Activated naive CD4-positive, alpha-beta T cell treated with Interleukin-2 at 50 U/mL for 16 hours (primary cell): ENCODE results near the gene SLC8A3.
A peak's percentile ranks its signal among the peaks of the same experiment; 100 is the strongest.
"Not testable (repeated sequence)": the region's sequence is repeated elsewhere in the genome, so short reads cannot be mapped to it uniquely, and the experiment has no call there.

Experiments used
- DNase-seq: peaks from one replicate; pipeline ENCODE4 v3.0.0-alpha.2; 2020

The SLC8A3 gene, protein sequence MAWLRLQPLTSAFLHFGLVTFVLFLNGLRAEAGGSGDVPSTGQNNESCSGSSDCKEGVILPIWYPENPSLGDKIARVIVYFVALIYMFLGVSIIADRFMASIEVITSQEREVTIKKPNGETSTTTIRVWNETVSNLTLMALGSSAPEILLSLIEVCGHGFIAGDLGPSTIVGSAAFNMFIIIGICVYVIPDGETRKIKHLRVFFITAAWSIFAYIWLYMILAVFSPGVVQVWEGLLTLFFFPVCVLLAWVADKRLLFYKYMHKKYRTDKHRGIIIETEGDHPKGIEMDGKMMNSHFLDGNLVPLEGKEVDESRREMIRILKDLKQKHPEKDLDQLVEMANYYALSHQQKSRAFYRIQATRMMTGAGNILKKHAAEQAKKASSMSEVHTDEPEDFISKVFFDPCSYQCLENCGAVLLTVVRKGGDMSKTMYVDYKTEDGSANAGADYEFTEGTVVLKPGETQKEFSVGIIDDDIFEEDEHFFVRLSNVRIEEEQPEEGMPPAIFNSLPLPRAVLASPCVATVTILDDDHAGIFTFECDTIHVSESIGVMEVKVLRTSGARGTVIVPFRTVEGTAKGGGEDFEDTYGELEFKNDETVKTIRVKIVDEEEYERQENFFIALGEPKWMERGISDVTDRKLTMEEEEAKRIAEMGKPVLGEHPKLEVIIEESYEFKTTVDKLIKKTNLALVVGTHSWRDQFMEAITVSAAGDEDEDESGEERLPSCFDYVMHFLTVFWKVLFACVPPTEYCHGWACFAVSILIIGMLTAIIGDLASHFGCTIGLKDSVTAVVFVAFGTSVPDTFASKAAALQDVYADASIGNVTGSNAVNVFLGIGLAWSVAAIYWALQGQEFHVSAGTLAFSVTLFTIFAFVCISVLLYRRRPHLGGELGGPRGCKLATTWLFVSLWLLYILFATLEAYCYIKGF

DNA sequence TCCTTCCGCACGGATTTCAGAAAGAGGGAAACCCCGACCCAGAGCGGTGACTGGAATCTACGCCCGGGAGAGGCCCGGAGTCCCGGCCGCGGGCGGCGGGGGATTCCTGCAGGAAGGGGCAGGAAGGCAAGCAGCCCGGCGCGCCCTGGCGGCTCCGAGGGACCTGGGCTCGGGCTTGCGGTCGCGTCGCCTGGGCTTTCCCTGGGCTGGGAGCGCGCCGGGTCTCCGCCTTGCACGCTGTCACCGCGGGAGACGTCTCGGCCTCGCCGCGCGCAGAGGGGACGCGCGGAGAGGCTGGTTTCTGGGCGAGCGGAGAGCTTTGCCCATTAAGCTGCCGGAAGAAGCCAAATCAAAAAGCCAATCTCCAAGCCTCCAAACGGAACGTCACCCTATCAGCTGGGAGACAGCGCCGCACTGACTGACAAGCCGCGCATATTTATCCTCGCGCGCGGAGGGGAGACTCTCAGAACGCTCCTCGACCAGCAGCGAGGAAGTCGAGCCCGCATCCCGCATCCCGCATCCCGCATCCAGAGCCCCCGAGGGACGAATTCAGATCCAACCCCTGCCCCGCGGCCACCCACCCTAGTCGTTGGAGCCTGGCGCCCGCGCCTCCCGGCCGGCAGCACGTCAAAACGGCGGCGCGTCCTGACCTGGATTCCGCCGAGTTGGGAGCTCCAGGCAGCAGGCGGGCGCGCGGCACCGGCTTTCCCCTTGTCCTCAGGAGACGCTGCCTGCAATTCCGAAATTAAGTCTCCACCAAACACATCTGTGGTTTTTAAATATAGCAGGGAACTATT is at the start of gene SLC8A3:
TSS of gene SLC8A3 (minus strand) at position 293 of the 797 bp plus-strand sequence. CDS start 20,529 bp downstream, outside the sequence.
- DNase-seq, result no peak

DNA sequence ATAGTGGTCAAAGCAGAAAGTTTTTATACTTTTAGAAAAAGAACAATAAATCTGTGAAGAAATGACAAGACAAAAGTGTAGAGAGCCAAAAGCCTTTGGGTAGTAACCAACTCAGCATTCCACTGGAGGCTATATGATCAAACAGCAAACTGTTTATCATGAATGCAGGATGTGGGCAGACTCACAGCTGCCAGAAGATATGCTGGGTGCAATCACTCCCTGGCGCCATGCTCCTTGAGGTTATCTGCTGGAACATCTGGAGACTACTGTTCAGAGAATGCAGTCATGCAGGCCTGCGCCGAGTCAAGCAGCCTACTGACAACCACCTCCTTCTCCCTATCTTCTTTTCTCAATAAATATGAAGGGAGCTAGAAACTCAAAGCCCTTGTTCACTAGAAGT is 49.0 kb upstream of the SLC8A3 start:
- no peak for DNase-seq

DNA sequence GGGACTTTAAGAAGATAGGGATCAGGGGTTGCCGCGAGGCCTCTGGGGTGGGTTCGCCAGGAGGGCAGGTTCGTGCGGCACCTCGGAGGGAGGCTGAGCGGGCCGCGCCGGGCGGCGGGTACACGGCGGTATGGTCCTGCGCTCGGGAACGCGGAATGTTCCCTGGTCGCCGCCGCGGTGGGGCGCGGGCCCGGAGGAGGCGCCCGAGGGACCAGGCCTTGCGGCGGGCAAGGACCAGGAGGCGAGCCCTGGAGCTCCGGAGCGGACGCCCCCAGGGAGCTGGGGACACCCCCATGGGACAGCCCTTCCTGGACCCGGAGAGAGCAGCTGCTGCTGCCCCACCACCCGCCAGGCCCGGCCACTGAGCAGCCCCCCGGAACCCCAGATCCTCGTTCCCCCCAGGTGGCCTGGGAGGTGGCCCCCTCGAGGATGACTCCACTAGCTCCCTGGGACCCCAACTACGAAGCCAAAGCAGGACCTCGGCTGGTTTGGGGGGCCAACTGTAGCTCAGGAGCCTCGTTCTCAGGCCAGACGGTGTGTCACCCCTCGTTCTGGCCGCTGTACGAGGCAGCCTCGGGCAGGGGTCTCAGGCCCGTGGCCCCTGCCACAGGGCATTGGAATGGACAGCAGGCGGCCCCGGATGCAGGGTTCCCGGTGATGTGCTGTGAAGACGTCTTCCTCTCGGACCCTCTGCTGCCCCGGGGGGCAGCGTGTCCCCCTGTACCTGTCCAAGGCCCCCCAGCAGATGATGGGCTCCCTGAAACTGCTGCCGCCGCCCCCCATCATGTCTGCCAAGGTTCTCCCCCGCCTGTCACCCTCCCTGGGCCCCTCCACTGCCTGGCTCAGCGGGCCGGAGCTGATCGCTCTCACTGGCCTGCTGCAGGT is 45.6 kb upstream of the SLC8A3 start:
- DNase-seq, result no peak

DNA sequence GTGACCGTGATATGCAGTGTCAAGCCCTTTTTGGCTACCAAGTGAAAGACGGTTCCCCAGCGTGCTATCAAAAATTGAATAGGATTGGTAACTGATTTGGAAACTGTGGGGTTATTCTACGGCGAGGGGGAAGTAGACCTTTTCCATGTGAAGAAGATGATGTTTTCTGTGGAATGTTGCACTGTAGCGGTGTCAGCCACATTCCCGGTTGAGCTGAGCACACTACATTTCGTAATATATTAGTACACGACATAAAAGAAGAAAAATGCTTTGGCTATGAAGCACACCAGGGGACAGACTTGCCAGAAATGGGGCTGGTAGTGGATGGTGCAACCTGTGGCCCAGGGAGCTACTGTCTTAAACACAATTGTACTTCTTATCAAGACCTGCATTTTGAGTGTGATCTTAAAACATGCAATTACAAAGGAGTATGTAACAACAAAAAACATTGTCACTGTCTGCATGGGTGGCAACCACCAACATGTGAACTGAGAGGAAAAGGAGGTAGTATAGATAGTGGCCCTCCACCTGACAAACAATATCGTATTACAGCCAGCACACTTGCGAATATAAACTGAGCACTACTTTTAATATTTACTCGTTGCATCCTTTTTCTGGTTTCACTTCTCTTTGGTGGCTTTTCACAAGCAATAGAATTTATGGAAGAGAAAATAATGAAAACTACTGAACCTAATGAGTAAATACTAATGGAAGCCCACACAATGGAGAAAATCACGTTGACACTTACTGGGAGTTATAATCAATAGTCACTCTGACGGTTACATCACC is 43.2 kb upstream of the SLC8A3 start:
- DNase-seq, result not testable (repeated sequence)

DNA sequence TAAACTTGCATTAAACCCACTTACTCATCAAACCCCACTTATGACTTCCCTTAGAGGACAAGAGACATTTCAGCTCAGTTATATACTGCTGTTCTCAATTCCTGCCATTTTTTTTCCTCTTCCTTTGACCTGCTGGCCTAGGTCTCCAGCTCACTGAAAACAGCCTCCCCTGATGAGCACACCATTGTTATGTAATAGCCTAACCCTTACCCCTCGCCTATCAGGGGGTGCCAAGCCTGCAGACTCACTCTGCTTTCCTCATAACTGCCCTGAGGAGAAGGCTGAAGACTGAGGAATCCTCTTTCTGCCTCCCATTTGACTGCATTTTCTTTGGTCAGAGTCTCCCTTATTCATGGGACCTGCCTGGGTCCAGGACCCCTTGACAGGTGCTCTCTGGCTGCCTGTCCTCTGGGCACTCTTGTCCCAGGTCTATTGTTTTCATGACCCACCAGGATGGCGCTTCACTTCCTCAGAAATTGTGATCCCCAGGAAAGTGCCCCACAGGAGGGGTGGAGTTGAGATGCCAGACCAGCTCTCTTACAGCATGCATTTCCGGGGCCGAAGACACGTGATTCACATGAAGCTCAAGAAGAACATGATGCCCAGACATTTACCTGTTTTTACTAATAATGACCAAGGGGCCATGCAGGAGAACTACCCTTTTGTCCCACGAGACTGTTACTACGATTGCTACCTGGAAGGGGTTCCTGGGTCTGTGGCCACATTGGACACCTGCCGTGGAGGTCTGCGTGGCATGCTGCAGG is 41.3 kb upstream of the SLC8A3 start:
- DNase-seq, result not testable (repeated sequence)

DNA sequence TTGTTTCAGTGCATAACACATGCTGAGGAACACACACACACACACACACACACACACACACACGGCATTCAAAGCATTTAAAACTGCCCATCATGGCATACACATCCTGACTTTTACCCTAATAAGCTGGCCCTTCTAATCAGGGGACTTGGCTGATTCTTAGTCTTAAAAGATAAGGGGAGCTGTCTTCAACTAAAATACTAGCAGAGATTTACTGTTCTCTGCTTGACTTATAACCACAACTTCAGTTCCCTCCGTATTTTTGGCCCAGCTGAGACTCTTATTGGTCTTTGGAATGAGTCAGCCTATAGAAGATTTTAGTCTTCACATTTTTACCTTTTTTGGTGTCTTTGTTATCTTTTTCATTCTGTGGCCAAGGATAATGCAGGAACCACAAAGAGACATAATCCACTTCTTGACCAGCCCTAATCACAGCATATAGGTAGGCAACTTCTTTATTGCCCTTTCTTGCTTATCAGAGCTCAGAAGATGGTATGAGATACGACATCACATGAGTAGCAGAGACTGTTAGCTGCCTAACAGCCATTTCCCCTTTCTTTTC is 25.1 kb upstream of the SLC8A3 start:
- DNase-seq, result no peak

DNA sequence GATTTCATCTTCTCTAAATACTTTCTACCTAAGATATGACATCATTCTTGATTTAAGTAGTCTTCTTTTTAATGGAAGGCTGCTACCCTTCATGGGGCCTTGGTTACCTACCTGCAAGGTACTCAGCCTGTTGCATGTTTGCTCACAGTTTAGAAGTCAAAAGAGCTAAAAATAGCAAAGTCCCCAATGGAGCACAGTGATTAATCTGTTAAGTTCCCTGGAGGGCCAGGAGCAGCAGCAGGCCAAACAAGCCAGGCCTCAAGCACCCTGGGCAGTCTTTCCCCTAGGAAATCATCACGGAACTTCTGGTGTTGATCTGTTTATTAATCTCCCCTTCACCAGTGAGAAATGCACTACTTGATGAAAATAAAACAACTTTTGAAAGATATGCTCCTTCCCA is 24.0 kb upstream of the SLC8A3 start:
- DNase-seq, result no peak

DNA sequence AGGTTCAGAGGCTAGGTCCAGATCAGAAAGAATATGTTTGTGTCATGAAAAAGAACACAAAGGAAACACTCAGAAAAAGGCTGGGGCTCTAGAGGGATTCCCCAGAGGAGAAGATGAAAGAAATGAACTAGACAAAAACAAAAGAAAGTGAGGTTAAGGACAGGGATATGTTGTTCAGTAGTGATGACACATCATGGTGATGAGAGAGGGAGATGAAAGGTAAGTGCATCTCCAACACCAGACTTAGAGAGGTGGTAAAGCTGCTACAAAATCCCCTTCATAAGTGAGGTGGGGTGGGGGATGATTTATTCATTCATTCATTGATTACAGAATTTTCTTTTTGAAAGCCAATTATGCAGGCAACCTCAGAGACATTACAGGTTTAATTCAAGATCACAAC is 19.6 kb upstream of the SLC8A3 start:
- DNase-seq, result no peak

DNA sequence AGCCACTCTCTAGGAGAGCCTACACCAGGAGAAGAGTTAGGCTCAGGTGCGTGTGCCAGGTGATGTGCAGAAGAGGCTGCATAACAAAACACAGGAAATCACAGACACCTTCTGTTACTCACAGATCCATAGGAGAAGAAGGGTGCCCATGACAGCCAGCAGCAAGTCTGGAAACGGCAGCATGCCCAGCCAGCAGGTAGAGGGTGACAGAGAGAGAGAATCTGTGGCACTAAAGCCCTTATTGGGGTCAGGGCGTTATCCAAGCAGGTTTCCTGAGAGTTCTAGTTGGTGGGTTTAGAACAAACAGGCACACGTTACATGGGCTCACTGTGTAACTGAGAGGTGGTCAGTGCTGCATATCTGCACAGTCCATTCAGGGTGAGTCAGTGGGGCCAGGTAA is 14.9 kb upstream of the SLC8A3 start:
- DNase-seq, result no peak

DNA sequence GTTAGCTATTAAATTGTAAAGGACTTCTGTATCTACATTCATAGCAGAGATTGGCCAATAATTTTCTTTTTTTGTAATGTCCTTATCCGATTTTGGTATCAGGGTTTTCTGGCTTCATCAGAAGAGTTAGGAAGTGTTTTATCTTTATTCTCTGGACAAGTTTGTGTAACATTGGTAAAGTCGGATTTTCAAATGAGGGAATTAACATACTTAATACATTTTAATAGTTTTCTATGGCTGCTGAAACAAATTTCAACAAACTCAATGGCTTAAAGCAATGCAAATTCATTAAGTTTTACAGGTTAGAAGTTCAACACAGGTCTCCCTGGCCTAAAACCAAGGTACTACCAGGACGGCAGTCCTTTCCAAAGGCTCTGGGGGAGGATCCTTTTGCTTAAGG is 13.2 kb upstream of the SLC8A3 start:
- no peak for DNase-seq

DNA sequence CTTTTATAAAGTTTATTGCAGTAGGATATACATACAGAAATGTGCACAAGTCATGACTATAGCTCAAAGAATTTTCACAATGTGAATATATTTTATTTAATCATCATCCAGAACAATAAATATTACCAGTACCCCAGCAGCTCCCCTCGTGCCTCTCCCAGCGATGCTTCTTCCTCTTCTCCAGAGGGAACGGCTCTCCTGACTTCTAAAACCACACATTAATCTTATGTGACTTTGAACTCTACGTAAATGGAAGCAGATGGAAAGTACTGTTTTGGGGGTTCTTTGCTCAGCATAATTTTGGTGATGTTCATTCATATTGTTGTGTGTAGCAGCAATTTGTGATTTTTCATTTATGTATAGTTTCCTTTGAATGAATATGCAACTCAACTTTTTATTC is 4.6 kb upstream of the SLC8A3 start:
- DNase-seq, result no peak

DNA sequence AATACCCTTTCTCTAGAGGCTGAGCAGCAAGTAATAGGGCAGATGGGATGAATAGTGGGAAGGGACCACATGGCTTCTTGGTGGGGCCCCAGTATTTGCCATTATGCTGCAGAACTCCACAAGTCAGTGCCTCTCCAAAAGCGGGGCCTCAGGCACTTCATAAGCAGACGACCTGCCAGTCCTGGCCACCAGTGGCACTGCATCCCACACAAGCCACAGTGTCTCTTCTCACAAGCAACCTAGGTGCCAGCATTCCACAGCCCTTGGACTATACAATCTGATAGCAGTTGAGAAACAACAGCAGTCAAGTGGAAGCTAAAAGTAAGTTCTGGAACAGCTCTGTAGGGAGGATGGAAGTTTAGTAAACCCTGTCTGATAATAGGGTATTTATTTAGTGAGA is 4.2 kb upstream of the SLC8A3 start:
- DNase-seq, result peak; percentile 1

DNA sequence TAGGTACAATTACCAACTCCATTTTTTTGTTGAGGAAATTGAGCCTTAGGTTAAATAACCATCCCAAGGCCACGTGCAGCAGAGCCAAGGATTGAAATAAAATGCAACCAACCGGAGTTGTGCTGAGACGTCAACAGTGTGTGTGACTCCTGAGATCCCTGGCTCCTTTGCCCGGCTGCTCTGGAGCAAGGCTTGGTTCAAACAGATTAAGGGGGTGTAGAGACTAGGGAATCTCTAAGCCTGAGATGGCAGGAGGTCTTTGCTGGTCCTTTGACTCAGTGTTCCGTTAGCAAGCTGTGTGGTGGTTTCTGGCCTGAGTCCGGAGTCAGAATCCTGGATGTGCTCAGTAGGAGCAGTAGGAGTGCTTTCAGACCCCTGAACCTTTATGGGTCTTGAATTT is 1.4 kb upstream of the SLC8A3 start:
- DNase-seq, result no peak

DNA sequence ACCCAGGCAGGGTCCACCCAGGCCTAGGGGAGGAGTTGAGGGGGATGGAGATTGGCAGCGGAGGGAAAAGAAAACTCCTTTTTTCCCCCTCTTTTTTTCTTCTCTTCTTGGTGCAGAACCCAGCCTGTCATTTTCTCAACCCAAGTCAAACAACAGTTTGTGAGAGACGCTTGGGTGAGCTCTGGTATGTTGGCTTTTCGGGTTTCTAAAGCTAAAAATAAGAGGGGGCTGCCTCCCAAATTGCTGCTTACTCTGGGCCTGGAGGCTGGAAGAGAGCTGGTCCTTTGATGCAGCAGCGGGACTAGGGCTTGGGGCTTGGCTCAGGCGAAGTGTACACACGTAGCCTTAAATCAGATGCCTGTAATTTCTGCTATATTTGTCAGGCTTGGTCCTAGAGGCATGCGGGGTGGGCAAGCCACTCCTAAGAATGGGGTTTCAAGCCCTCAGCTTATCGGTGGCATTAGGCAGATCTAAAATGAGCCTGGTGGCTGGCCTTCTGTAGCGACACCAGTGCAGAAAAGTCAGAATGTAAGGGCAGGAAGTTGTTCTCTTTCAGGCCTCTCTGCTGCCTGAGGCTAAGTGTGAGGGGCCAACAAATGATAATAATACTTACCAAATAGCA is 816 bp upstream of the SLC8A3 start:
- no peak for DNase-seq

DNA sequence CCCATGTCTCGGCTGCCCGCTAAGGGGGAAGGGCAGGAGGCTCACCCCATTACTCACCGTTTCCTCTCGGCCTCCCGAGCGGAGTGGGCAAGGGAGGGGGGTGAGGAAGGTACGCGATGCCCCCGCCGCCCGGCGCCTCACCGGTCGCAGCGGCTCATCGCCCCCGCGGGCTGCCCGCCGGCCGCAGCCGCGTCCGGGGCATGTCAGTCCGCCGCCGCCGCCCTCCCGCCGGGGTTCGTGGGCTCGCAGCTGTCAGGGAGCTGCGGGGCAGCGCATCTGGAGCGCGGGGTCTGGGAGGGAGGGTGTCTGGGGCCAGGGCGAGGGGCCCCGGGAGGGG is 461 bp downstream of the SLC8A3 start:
- DNase-seq, result no peak

DNA sequence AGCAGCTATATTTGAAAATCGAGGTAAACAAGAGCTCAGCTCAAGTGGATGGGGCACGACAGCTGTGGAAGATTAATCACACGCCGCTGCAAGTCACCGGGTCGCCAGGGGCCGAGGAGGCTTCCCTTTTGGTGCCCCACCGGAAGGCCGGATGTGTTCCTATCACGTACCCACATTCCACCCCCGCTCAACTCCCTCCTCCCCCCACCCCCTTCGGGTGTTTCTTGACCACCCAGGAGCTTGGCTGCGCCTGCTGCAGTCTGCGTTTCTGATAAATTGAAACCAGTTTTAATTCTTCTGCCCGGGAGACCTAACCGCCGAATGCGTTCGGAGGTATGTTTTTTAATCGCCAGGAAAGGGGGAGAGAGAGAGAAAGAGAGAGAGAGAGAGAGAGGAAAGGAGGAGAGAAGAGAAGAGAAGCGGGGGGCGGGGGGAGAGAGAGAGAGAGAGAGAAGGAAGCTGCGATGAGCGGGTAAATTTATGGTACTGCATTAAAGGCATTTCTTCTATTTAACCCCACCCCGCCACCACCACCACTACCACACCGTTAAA is 1.8 kb downstream of the SLC8A3 start:
- DNase-seq, result no peak

DNA sequence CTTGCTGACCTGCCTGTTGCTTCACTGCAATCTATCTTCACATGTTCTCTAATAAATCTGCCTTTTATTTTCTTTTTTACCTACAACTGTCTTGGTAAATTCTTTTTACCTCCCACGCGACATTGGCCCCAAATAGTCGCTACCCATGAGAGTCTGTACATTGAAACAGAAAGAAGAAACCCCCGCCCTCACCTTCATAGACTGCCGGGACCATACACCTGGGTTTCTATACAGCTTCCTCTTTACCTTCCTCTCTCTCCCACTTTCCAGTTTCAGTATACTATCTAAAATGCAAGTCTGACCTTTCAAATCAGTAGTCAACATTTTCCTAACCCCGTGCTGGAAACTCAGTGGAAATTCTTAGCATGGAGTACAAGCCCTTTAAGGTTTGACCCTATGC is 4.8 kb downstream of the SLC8A3 start:
- no peak for DNase-seq

DNA sequence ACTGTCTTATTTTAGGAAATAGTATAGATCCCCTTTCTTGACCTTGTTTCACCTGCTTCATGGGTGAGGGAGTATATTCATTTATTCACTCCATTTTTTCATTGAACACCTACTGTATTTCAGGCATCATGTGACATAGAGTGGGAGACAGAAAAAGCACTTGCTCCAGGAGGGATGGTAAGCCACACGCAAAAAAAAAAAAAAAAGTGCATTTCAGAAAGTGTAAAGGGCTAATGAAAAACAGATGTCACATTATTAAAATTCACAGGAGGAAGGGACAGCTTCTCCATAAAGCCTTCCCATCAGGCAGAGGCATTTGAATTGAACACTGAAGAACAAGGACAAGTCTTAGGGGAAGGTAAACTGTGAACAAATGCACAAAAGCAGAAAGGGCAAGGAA is 7.5 kb downstream of the SLC8A3 start:
- no peak for DNase-seq

DNA sequence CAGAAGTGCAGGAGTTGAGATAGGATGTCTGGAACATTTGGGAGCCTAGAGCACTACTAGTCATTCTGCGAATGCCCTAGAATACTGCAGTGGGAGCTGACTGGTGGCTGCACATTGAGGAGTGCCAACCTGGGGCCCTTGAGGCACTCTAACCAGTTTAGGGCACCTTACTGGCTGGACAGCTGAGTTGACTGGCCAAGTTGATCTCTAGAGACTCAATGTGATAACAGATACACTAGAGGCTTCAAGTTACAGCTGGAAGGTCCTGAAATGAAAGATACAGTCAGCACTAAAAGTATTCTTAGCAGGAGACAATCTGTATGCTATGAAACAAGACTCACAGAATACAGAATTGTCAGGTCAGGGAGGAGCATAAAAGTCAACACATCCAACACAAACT is 8.0 kb downstream of the SLC8A3 start:
- no peak for DNase-seq
